ENCODE measurements around the gene PTPRT.

GRCh38 chr20:42274986-42275385, 914.7 kb downstream of the PTPRT start:
- TF ChIP-seq FOXP2 (optimal IDR thresholded peaks at IDR 0.05; ENCODE audit: control extremely low read depth, extremely low read length, insufficient read depth) = no peak
- no peak for TF ChIP-seq POLR2AphosphoS5 (IDR thresholded peaks at IDR 0.05; ENCODE audit: borderline replicate concordance, low read depth, low read length)
